ENCODE results near the gene OR51D1. TPM values are rescaled to one million over a fixed set of nuclear protein-coding genes. Genes with fewer than 3 reads are reported as not detected.

The OR51D1 gene
- total and polyA plus RNA-seq, 9 of the 15 experiments (the other 6 are each of a cell fraction or from before 2014, with no cell fraction given), result not detected

DNA sequence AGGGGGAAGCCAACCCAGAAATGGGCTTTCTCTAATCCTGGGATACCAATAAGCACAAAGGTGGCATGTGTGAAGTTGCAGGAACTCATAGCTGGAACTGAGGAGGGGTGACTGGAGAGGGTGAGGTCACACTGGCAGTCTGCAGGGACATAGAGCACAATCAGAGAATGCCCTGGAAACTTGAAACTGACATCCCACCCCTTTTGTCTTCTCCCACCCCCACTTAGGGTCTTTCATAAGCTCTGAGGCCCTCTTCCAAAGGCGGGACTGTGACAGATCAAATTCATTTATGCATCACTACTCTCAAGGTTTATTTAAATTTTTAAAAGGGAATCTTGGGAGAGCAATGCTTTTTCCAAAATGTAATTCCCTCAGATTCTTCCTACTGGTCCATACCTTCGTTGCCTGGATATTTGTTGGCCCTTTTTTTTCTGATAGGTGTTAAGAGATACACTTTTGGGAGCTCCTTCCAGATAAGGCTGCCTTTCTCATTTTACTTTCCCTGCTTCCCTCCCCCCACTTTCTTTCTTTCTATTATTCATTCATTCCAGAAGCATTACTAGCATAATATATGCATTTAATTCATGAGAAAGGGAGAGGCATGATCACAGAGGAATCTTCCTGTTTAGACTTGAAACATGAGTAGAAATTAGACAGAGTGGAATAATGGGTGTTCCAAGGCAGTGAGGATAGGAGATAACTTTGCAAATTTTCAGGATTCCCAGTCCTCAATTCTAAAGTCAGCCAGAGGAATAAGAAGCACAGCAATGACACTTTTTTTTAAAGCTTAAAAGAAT is 45.5 kb downstream of the OR51D1 start:
- POLR2A ChIA-PET, result interaction anchor here (0.6 to 1.5 kb wide), 5 partner anchors 9 to 147 kb away, joined by 3 read pairs; no protein-coding TSS in a partner anchor
- ATAC-seq (no peak), FAIRE-seq (no peak), DNase-seq (ENCODE audit: extremely low read depth in 1 of 4, low spot score in 3 of 4) (no peak)
- Histone ChIP-seq H3K9me3 (replicated peaks; ENCODE audit: control insufficient read depth, insufficient read depth, low read depth, low read length) (no peaks in the 10 kb centered on the region), H4K20me1 (replicated peaks; ENCODE audit: control insufficient read depth, insufficient read depth, low read length) (no peaks in the 10 kb centered on the region), H3K9me1 (ENCODE audit: control insufficient read depth, insufficient read depth, low read length) (no peaks in the 10 kb centered on the region), H3K4me3 (no peak overlapping the region), H3K4me2 (ENCODE audit: insufficient read depth, low read length) (no peak overlapping the region), H3K4me1 (replicated peaks in 1 of 2; ENCODE audit: control insufficient read depth in 2 of 2, insufficient read depth in 2 of 2, low read length in 2 of 2) (no peaks in the 10 kb centered on the region), H3K36me3 (ENCODE audit: control insufficient read depth, insufficient read depth, low read length) (no peaks in the 10 kb centered on the region), H3K27ac (ENCODE audit: extremely low read depth, low read depth, low read length) (no peak overlapping the region), H3K9ac (ENCODE audit: insufficient read depth in 1 of 2, low read depth in 2 of 2, low read length in 2 of 2) (no peak overlapping the region), H3K79me2 (ENCODE audit: control insufficient read depth, insufficient read depth, low read length) (no peaks in the 10 kb centered on the region), H2AFZ (ENCODE audit: low read depth, low read length) (no peak overlapping the region), H3K27me3 (ENCODE audit: control insufficient read depth in 2 of 2, insufficient read depth in 2 of 2, low read length in 2 of 2) (peaks cover 9 to 16% of the 10 kb centered on the region in 2 experiments; a peak in 4 of 5 replicates)
- CTCF ChIA-PET (ENCODE audit: low intra/inter-chr PET ratio), result no interaction called here
- TF ChIP-seq ZNF785 (CRISPR knock-in tag; IDR thresholded peaks at IDR 0.05) (no peak), ZFP36 (IDR thresholded peaks at IDR 0.05; ENCODE audit: low read depth, low read length, partially characterized antibody) (no peak)
- no TSS peak for BruUV-seq (replicated peaks)
- in situ Hi-C loops (cut with MboI), result no loop called here
- intact Hi-C loops (cut with micrococcal nuclease), result no loop called here
- WGBS (ENCODE audit: insufficient coverage, low coverage, missing lambda C conversion rate), result 0% methylated on average over 2 of the region's 2 CpGs

- H3K27ac ChIP-seq (ENCODE audit: extremely low read depth, low read depth, low read length), result no peak overlapping the region
- 4% methylated on average over 3 of the region's 3 CpGs for WGBS (ENCODE audit: insufficient coverage, low coverage, missing lambda C conversion rate)
- no peak for DNase-seq (ENCODE audit: extremely low read depth in 1 of 4, low spot score in 3 of 4)
- H4K20me1 ChIP-seq (replicated peaks; ENCODE audit: control insufficient read depth, insufficient read depth, low read length), result no peaks in the 10 kb centered on the region
- no peaks in the 10 kb centered on the region for H3K4me1 ChIP-seq (replicated peaks in 1 of 2; ENCODE audit: control insufficient read depth in 2 of 2, insufficient read depth in 2 of 2, low read length in 2 of 2)
- no peaks in the 10 kb centered on the region for H3K9me1 ChIP-seq (ENCODE audit: control insufficient read depth, insufficient read depth, low read length)
- in situ Hi-C loops (cut with MboI) (no loop called here), intact Hi-C loops (cut with micrococcal nuclease) (no loop called here)
- no TSS peak for BruUV-seq (replicated peaks)
- no peaks in the 10 kb centered on the region for H3K36me3 ChIP-seq (ENCODE audit: control insufficient read depth, insufficient read depth, low read length)
- no peak overlapping the region for H3K9ac ChIP-seq (ENCODE audit: insufficient read depth in 1 of 2, low read depth in 2 of 2, low read length in 2 of 2)
- H3K27me3 ChIP-seq (ENCODE audit: control insufficient read depth in 2 of 2, insufficient read depth in 2 of 2, low read length in 2 of 2), result peaks cover 9 to 16% of the 10 kb centered on the region in 2 experiments; a peak in 4 of 5 replicates
- no peaks in the 10 kb centered on the region for H3K9me3 ChIP-seq (replicated peaks; ENCODE audit: control insufficient read depth, insufficient read depth, low read depth, low read length)
- no peak overlapping the region for H3K4me2 ChIP-seq (ENCODE audit: insufficient read depth, low read length)
- no peak for FAIRE-seq
- no peak for ATAC-seq
- H2AFZ ChIP-seq (ENCODE audit: low read depth, low read length), result no peak overlapping the region
- H3K79me2 ChIP-seq (ENCODE audit: control insufficient read depth, insufficient read depth, low read length), result no peaks in the 10 kb centered on the region
- ChIA-PET POLR2A (no interaction called here), CTCF (ENCODE audit: low intra/inter-chr PET ratio) (no interaction called here)
- H3K4me3 ChIP-seq, result no peak overlapping the region
- TF ChIP-seq BMI1 (IDR thresholded peaks at IDR 0.05; ENCODE audit: low read length), result no peak
- no peak for TF ChIP-seq HMG20B (CRISPR knock-in tag; IDR thresholded peaks at IDR 0.05)
- no peak for TF ChIP-seq ZBTB11 (CRISPR knock-in tag; IDR thresholded peaks at IDR 0.05)
- no peak for TF ChIP-seq KLF1 (tag; IDR thresholded peaks at IDR 0.05)
Observed at GRCh38 chr11:4684631-4685285, 47.5 kb downstream of the OR51D1 start.

All from K562 (cell line).